GM12878 (cell line): ENCODE data around the gene LRP4.

Source experiments
- CTCF ChIP-seq, 3 experiments: IDR thresholded peaks in 2 of 3; conservative IDR thresholded peaks in 1 of 3; 2 replicates each; pipeline ENCODE4 v1.5.1; 2011; ENCODE audit warnings: low read depth in 3 of 3, low read length in 3 of 3, mild to moderate bottlenecking in 3 of 3, control low read depth in 2 of 3, moderate library complexity in 2 of 3, inconsistent platforms in 1 of 3, mixed read lengths in 1 of 3; ENCODE audit not compliant: control insufficient read depth in 2 of 3, insufficient read depth in 1 of 3; ENCODE audit errors: extremely low read depth in 1 of 3
- NRF1 ChIP-seq: conservative IDR thresholded peaks from 2 replicates; pipeline ENCODE4 v1.6.1; 2011; ENCODE audit warnings: mild to moderate bottlenecking, low read depth, low read length, improper control_type of control experiment
- POLR2AphosphoS5 ChIP-seq: IDR thresholded peaks from 2 replicates; pipeline ENCODE4 v1.6.1; 2011; ENCODE audit warnings: mild to moderate bottlenecking, low read length, inconsistent platforms
- SMAD1 ChIP-seq: fragments of 450-650 bp; IDR thresholded peaks from 2 replicates; pipeline ENCODE4 v1.6.1; 2018; ENCODE audit warnings: mild to moderate bottlenecking, low read depth; ENCODE audit not compliant: partially characterized antibody
- TF ChIP-seq, protein P1 (sequence below): fragments of 450-650 bp; IDR thresholded peaks from 2 replicates; pipeline ENCODE4 v1.6.1; 2017; ENCODE audit warnings: borderline replicate concordance

GRCh38 chr11:46855167-46855566 is 63.2 kb downstream of the LRP4 start:
- TF ChIP-seq, protein P1, sequence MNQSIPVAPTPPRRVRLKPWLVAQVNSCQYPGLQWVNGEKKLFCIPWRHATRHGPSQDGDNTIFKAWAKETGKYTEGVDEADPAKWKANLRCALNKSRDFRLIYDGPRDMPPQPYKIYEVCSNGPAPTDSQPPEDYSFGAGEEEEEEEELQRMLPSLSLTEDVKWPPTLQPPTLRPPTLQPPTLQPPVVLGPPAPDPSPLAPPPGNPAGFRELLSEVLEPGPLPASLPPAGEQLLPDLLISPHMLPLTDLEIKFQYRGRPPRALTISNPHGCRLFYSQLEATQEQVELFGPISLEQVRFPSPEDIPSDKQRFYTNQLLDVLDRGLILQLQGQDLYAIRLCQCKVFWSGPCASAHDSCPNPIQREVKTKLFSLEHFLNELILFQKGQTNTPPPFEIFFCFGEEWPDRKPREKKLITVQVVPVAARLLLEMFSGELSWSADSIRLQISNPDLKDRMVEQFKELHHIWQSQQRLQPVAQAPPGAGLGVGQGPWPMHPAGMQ, result no peak
- TF ChIP-seq NRF1 (no peak), POLR2AphosphoS5 (no peak), SMAD1 (no peak), CTCF (IDR thresholded peaks at IDR 0.05 in 2 of 3, conservative IDR thresholded peaks at IDR 0.05 in 1 of 3; ENCODE audit: control insufficient read depth in 2 of 3, extremely low read depth in 1 of 3, insufficient read depth in 1 of 3, low read depth in 3 of 3, low read length in 3 of 3) (no peak)
